Measurements from ENCODE around the gene COX6A2. TPM values are rescaled to one million over a fixed set of nuclear protein-coding genes. Genes with fewer than 3 reads are reported as not detected.

Gene COX6A2
- total RNA-seq, 1 experiment from 2014 or later, result not detected

DNA sequence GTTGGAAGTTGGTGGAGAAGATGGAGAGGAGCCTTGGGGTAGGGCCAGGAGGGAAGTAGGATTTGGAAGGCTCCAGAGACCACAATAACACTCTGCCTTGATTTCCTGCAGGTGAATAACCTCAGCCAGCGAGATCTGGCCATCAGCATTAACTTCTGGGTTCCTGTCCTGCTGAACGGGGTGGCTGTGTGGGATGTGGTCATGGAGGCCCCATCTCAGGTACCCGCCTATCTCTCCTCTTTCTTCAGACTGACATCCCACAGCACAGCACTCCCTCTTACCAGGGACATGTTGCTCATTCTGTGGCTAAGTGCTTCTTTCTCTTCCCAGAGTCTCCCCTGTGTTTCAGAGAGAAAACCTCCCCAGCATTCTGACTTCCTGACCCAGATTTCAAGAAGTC is 4.9 kb downstream of the COX6A2 start:
- Histone ChIP-seq H3K36me3 (ENCODE audit: control insufficient read depth, insufficient read depth, low read length) (no peaks in the 10 kb centered on the region), H3K4me1 (ENCODE audit: control insufficient read depth, insufficient read depth, low read length) (no peaks in the 10 kb centered on the region), H3K4me3 (ENCODE audit: low read depth in 2 of 2, low read length in 2 of 2) (no peak overlapping the region), H3K27me3 (ENCODE audit: control insufficient read depth, insufficient read depth, low read length) (no peaks in the 10 kb centered on the region), H3K9me3 (ENCODE audit: control insufficient read depth, insufficient read depth, low read depth, low read length) (no peaks in the 10 kb centered on the region), H3K27ac (ENCODE audit: low read length) (no peak overlapping the region)
- in situ Hi-C loops (cut with HindIII; ENCODE audit: low pct_unique_long_range_greater_than_20kb, low sequenced_read_pairs) (no loop called here), intact Hi-C loops (cut with micrococcal nuclease; ENCODE audit: unreplicated experiment) (no loop called here)
- ChIA-PET POLR2A (no interaction called here), CTCF (no interaction called here)
- ATAC-seq, result no peak
- no TSS peak for BruUV-seq (replicated peaks)
- no peak for DNase-seq (ENCODE audit: low read depth, low spot score)
- TF ChIP-seq SIN3A (IDR thresholded peaks at IDR 0.05; ENCODE audit: borderline replicate concordance, insufficient read depth, low read depth, low read length), result no peak

DNA sequence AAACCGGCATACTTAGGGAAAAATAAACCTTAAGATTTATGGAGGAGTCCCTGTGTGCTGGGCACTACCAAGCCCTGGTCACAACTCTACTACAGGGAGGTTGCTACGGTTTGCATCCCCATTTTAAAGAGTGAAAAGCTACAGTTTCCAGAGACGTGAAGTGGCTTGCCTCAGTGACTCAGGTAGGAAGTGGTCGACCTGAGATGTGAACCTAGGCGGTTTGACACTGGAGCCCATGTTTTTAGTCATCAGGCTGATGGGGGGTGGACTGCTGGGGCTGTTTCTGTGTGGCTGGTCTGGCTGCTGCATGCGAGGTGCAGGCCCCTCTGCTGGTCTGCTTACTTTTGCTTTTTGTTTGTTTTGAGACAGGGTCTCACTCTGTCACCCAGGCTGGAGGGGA is 6.6 kb downstream of the COX6A2 start:
- Histone ChIP-seq H3K36me3 (ENCODE audit: control insufficient read depth, insufficient read depth, low read length) (no peaks in the 10 kb centered on the region), H3K4me1 (ENCODE audit: control insufficient read depth, insufficient read depth, low read length) (no peaks in the 10 kb centered on the region), H3K4me3 (ENCODE audit: low read depth in 2 of 2, low read length in 2 of 2) (no peak overlapping the region), H3K9me3 (ENCODE audit: control insufficient read depth, insufficient read depth, low read depth, low read length) (no peaks in the 10 kb centered on the region), H3K27me3 (ENCODE audit: control insufficient read depth, insufficient read depth, low read length) (no peaks in the 10 kb centered on the region), H3K27ac (ENCODE audit: low read length) (no peak overlapping the region)
- in situ Hi-C loops (cut with HindIII; ENCODE audit: low pct_unique_long_range_greater_than_20kb, low sequenced_read_pairs), result no loop called here
- intact Hi-C loops (cut with micrococcal nuclease; ENCODE audit: unreplicated experiment), result no loop called here
- ChIA-PET POLR2A (no interaction called here), CTCF (no interaction called here)
- BruUV-seq (replicated peaks), result no TSS peak
- no peak for ATAC-seq
- TF ChIP-seq, protein P1, sequence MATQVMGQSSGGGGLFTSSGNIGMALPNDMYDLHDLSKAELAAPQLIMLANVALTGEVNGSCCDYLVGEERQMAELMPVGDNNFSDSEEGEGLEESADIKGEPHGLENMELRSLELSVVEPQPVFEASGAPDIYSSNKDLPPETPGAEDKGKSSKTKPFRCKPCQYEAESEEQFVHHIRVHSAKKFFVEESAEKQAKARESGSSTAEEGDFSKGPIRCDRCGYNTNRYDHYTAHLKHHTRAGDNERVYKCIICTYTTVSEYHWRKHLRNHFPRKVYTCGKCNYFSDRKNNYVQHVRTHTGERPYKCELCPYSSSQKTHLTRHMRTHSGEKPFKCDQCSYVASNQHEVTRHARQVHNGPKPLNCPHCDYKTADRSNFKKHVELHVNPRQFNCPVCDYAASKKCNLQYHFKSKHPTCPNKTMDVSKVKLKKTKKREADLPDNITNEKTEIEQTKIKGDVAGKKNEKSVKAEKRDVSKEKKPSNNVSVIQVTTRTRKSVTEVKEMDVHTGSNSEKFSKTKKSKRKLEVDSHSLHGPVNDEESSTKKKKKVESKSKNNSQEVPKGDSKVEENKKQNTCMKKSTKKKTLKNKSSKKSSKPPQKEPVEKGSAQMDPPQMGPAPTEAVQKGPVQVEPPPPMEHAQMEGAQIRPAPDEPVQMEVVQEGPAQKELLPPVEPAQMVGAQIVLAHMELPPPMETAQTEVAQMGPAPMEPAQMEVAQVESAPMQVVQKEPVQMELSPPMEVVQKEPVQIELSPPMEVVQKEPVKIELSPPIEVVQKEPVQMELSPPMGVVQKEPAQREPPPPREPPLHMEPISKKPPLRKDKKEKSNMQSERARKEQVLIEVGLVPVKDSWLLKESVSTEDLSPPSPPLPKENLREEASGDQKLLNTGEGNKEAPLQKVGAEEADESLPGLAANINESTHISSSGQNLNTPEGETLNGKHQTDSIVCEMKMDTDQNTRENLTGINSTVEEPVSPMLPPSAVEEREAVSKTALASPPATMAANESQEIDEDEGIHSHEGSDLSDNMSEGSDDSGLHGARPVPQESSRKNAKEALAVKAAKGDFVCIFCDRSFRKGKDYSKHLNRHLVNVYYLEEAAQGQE (IDR thresholded peaks at IDR 0.05; ENCODE audit: insufficient read depth in 1 of 2, low read depth in 2 of 2, low read length in 1 of 2), result no peak
- no peak for TF ChIP-seq POLR2AphosphoS5 (IDR thresholded peaks at IDR 0.05; ENCODE audit: low read depth, low read length)
- DNase-seq (ENCODE audit: low read depth, low spot score), result no peak

DNA sequence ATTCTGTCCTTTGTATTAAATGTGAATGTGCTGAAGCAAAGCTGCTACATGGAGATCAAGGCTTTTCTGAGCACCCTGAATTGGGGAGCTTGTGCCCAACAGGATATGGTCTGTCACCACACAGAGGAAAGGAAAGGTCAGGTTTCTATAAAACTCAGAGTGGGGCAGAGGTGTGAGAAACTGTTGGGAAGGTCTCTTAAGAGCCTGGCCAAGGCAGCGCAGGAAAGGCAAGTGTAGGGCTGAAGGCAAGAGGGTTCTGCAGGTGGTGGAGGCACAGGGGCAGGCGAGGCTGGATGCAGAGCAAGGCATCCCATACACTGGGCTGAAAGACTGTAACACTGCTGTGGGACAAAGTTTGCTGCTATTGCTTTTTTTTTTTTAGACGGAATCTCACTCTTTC is 8.1 kb downstream of the COX6A2 start:
- no peak for ATAC-seq
- Histone ChIP-seq H3K4me3 (ENCODE audit: low read depth in 2 of 2, low read length in 2 of 2) (no peak overlapping the region), H3K36me3 (ENCODE audit: control insufficient read depth, insufficient read depth, low read length) (no peaks in the 10 kb centered on the region), H3K27ac (ENCODE audit: low read length) (no peak overlapping the region), H3K4me1 (ENCODE audit: control insufficient read depth, insufficient read depth, low read length) (no peaks in the 10 kb centered on the region), H3K27me3 (ENCODE audit: control insufficient read depth, insufficient read depth, low read length) (no peaks in the 10 kb centered on the region), H3K9me3 (ENCODE audit: control insufficient read depth, insufficient read depth, low read depth, low read length) (no peaks in the 10 kb centered on the region)
- POLR2A ChIA-PET, result no interaction called here
- CTCF ChIA-PET, result no interaction called here
- intact Hi-C loops (cut with micrococcal nuclease; ENCODE audit: unreplicated experiment), result no loop called here
- TF ChIP-seq, protein P2, sequence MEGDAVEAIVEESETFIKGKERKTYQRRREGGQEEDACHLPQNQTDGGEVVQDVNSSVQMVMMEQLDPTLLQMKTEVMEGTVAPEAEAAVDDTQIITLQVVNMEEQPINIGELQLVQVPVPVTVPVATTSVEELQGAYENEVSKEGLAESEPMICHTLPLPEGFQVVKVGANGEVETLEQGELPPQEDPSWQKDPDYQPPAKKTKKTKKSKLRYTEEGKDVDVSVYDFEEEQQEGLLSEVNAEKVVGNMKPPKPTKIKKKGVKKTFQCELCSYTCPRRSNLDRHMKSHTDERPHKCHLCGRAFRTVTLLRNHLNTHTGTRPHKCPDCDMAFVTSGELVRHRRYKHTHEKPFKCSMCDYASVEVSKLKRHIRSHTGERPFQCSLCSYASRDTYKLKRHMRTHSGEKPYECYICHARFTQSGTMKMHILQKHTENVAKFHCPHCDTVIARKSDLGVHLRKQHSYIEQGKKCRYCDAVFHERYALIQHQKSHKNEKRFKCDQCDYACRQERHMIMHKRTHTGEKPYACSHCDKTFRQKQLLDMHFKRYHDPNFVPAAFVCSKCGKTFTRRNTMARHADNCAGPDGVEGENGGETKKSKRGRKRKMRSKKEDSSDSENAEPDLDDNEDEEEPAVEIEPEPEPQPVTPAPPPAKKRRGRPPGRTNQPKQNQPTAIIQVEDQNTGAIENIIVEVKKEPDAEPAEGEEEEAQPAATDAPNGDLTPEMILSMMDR (IDR thresholded peaks at IDR 0.05), result no peak
- TF ChIP-seq TCF7L2 (IDR thresholded peaks at IDR 0.05; ENCODE audit: low read depth, low read length), result no peak
- TF ChIP-seq POLR2AphosphoS5 (IDR thresholded peaks at IDR 0.05; ENCODE audit: low read depth, low read length), result no peak
- no peak for DNase-seq (ENCODE audit: low read depth, low spot score)
- in situ Hi-C loops (cut with HindIII; ENCODE audit: low pct_unique_long_range_greater_than_20kb, low sequenced_read_pairs), result no loop called here
- BruUV-seq (replicated peaks), result no TSS peak
